ENCODE results near the gene RTP2.
"Not testable (repeated sequence)": the region's sequence is repeated elsewhere in the genome, so short reads cannot be mapped to it uniquely, and the experiment has no call there.

The RTP2 gene

DNA sequence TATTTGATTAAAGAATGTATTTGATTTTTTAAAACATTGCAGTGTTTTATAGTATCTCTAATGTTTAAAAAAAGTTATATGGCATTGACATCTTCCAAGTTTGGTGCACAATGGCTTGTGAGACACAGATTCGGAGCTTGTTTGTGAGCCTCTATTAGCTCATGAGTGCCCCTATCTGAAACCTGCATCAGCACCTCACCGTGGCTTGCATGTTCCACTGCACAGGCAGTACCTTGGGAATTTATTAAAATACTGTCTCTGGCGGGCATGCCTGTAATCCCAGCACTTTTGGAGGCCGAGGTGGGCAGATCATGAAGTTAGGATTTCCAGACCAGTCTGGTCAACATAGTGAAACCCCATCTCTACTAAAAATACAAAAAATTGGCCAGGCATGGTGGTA, 6.8 kb upstream of the RTP2 start:
- DNase-seq = no peak

DNA sequence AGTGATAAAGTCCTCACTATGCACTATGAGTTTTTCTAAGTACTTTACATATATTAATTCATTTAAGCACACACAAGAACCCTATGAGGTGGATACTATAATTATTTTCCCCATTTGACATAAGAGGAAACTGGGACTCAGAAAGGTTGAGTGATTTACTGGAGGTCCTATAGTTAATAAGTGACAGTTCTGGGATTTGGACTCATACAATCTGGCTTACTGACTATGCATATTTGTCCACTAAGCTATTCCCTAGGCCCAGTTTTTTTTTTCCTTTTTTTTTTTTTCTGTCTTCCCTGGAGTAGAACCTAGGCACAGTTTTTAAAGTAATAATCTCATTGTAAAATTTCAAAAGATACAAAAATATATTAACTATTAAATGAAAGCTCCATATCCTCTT, 6.3 kb upstream of the RTP2 start:
- DNase-seq = no peak

DNA sequence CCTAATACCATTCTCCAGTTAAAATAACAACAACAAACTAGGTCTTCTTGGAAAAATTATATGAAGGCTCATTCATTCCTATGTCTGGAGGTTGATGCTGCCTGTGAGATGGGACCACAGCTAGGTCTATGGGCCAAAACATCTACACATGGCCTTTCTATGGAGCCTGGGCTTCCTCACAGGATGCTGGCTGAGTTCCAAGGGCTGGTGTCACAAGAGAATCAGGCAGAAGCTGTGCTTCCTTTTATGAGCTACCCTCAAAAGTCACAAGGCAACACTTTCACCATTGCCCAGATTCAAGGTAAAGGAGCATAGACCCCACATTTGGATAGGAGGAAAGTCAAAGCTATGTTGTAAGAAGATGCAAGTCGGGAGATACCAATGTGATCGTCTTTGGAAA, 4.6 kb upstream of the RTP2 start:
- peak; percentile 56 to 61 for DNase-seq

DNA sequence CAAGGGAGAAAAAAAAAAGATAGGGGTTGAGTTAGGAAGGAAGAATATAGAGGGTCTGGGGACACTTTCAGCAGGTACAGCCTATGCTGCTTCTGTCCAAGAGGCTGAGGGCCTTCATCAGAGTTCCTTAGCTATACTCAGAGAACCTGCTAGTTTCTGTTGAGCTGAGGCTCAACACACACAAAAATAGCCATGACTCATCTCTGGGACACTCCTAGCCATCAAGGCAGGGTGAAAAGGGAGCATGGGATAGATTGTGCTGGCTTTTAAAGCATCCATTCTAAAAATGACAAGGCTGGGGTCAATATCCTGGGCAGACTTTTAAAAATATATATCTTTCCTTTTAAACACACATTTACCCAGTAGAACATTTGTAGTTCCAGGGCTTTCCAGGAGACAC, 2.8 kb upstream of the RTP2 start:
- no peak for DNase-seq

DNA sequence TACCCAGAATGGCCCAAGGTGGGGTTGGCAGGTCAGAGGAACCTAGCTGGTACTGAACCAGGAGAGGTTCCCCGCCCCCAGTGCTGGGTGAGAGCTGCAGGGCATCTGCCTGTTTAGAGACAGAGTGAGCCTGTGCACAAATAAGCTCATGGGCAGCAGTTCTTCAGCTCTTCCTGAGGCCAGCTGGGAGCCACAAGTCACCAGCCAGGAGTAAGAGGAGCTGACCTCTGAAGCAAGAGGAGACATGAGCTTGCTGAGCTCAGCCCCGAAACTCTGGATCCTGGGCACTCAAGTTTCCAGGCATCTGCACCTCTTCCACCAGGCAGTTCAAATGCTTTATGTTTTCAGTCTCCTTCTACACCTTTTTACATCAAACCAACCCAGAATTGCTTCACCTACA, 2.1 kb downstream of the RTP2 start:
- no peak for DNase-seq

DNA sequence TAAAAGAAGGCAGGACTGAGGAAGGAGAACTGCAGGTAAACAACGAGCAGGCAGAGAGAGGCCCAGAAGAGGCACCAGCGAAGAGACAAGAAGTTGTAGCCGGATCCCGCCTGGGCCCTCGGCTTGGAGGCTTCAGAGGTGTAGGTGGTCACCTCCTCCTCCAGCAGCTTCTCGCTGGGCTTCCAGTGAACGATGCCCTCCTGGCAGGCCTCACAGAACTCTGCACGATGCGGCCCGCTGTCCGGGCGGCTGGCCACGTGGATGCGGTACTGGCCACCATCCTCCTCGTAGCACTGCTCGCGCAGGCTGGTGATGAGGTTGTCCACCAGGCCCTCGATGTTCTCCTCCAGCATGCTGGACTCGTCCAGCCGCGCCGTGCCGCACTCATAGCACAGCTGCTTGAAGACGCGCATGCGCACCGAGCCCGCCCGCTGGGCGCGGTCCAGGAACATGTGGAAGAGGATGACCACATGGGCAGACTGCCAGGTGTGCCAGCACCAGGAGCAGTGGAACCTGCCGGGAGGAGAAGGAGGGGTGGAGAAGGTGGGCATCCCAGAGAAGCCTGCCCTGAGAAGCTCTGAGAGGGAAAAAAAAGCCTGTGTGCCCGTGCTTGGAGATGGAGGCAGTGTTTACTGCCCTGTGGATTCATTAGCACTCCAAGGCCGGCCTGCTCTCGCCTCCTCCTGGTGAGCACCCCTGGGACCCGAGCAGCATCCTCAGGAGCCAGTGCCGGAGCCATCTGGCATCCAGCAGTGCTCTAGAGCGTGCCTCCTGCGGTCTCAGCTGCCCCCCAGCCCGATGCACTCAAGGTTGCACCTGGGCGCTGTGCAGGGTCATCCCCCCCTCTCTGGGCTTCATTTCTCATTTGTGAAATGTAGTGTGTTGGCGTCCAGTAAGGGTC, 3.6 kb downstream of the RTP2 start:
- DNase-seq = no peak

DNA sequence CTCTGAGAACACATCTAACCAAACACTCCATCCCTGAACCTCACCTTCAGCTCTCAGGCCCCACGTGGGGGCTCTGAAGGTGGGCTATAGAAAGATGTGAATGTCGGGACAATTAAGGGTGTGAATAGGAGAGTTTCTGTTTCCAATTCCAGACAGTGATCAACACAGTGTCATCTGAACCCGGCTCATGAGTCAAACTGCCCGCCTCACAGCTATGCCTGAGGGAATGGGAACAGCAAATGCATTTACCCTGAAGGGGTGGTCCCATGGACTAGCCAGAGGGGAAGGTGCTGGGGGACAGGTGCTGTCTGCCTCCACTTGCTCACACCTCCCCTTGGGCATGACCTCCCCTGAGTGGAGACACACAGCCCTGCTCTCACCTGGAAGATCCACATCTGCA, 6.3 kb downstream of the RTP2 start:
- DNase-seq = no peak

DNA sequence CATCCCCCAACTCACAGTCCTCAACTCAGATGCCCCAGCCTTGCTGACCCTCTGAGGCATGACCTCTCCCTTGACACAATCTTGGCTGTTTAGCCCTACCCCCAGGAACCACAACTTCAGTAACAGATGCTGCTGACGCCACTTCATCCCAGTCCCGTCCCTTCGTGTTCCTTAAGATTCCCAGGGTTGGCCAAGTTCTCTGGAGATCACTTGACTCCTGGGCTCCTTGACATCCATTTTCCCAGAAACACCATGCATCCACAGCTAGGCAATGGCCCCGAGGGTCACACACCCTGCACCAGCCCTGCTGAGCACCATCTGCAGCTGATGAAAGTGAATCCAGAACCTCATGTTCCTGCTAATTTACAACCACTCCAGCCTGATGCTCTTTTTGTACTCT, 6.9 kb downstream of the RTP2 start:
- no peak for DNase-seq

DNA sequence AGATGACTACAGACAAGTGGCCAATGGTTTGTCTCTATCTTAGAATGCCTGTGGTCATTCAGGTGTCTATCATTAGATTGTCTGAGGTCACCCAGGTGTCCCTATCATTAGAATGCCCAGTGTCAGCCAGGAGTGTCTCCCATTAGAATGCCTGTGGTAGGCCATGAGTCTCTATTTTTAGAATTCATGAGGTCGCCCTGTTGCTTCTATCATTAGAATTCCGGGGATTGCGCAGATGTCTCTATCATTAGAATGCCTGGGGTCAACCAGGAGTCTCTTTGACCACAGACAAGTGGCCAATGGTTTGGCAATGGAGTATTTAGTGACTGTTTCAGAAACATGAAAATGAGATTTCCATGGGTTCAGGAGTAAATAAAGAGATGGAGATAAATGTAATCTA, 7.6 kb downstream of the RTP2 start:
- DNase-seq = no peak

DNA sequence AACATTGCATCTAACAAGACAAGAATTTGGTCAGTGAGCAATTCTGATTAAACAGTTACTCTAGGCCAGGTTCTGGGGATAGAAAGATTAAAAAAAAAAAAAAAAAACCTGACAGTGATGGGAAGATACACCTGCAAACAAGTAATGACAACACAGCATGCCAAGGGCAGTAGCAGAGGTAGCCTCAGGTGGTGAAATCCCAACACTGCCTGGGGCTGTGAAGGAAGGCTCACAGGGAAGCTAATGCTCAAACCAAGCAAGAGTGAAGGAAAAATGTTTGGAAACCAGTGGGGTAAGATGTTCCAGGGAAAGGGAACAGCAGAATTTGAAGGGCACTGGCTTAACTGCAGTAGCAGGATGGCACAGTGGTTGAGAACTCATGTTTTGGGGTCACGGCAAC, 8.9 kb downstream of the RTP2 start:
- DNase-seq = no peak

DNA sequence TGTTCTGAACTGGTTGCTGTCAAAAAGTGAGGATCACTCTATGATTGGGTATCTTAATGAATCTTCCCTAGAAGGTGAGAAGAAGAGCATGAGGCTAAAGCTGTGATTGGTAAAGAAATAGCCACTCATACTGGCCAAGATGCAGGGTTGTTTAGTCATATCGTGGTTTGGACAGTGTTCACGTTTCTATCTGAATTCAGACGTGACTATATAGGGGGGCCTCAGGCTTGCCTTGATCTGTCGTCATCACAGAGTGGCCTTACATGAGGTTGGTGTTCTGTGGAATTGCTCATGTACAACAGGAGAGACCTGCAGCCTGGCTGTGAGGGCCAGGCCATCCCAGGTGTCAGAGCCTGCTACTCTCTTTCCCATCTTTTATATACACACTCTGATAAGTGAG, 12.4 kb downstream of the RTP2 start:
- DNase-seq = no peak

DNA sequence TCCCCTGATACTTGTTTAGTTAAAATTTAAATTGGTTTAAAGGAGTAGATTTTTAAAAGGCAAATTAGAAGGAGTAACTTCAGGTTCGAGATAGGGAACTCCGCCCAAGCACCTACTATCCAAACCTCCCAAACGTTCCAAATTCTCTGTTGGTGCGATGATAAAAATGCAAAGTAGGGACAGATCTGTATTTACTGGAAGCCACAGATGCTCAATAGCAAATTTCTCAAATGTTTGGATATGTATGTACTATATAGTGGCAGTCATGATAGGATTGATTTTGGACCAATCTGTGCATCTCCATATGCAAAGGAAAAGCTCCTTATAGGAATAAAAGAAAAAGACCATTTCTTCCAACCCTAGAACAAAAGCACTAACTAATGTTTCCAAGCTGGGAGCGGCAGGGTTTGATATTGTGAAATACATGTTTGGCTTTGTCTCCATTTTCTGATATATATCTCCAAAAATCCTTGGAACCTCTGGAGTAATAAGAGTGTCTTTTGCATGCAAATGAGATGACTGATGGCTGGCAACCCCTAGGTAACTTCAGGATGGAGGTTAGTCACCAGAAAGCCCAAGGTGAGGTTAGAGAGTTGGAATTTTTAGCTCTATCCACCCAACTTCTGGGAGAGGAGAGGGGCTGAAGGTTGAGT, 15.6 kb downstream of the RTP2 start:
- no peak for DNase-seq

DNA sequence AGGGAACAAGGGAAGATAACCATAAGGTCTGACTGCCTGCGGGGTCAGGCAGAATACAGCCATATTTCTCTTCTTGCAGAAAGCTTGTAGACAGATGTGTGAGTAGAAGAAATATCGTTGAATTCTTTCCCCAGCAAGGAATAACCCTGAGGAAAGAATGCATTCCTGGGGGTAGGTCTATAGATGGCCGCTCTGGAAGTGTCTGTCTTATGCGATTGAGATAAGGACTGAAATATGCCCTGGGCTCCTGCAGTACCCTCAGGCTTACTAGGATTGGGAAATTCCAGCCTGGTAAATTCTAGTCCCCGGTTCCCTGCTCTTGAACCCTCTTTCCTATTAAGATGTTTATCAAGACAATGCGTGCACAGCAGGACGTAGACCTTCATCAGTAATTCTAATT, 16.4 kb downstream of the RTP2 start:
- DNase-seq = no peak

DNA sequence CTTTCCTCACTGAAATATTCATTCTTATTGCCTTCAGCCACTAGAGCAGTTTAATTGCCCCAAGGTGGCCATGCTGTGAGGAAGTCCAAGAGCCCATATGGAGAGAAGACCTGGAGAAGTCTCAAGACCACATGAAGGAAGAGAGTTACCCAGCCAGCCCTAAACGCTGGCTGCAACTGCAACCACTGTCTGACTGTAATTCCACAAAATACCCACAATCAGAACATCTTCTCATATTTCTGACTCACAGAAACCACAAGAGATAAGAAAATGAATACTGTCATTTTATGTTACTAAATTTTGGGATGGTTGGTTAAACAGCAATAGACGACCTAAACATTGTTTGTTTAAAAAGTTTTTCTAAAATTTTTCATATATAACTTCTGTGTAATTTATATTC, 17.5 kb downstream of the RTP2 start:
- DNase-seq = peak in 1 of 2 experiments; percentile 7

DNA sequence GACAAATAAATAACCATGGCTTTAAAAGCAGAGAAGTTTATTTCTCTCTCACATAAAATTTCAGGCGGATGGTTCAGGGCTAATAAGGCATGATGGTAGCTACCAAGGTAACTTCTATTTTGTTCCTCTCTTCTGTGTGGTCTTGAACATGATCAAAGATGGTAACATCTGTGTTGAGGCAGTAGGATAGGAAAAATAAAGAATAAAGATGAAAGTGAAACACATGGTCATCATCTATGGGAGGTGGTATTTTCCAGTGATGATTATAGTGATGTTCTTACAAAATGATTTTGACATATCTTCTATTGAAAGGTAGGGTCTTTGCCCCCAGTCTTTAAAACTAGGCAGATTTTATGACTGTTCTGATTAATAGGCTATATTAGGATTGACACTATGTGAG, 17.9 kb downstream of the RTP2 start:
- DNase-seq = no peak

DNA sequence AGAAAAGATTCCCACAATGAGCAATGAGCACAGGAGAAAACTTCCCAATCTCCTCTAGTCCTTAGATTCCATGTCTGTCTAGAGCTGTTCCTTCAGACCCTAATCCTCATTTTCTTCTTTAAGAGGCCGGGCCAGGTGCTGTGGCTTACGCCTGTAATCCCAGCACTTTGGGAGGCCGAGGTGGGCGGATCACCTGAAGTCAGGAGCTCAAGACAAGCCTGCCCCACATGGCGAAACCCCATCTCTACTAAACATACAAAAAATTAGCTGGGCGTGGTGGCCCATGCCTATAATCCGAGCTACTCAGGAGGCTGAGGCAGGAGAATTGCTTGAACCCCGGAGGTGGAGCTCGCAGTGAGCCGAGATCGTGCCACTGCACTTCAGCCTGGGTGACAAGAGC, 20.6 kb downstream of the RTP2 start:
- DNase-seq = not testable (repeated sequence)

DNA sequence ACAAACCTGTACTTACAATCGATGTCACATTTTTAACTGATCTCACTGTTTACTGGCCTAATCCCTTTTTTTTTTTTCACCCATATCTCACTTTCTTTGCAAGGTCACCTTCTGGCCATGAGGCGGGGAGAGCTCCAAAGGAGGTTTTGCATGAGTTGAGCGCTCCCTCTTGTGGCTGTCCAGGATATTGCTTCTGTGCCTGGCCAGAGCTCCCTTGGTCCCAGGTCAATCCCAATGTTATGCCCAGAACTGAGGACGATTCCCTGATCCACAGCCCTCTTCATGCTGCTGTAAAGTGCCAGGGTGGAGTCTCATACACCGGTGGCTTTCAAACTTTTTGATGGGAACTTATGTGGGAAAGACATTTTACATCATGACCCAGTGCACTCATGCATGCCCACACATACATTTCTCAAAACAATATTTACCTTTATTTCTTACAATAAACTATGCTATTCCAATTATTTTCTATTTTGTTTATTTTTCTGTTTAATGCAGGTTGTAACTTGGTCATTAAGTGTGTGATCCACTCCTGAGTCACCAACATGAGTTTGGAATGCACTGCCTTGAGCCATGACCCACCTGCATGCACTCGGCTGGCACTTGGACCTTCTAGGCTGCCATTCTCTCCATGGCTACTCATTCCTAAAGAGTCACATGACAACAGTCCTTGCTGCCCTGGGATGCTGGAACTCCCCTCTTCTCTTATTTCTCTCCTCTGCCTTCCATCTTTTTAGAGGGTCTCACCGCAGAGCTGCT, 22.5 kb downstream of the RTP2 start:
- DNase-seq = peak; percentile 67 to 69

DNA sequence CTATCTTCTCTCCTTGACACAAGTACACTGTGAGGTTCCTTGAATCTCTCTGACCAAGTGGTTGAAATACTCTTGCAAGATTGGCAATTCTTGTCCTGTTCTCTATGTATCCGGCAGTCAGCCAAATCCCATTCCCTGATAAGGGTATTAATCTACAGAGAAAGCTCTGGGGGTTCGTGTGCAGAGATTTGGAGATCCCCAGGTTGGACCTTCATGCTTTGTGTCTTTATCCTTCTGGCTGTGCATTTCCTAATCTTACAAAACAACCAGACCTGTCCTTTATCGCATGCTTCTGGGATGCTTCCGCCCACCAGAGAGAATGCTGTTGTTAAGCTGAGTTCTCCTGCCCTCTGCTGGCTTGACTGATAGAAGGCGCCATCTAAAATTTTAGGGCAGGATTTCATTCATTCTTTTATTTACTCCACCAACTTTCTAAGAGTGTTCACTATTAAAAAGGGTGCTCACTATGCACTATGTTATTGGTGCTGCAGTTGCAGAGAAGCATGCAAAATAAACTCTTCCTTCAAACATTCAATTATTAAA, 23.6 kb downstream of the RTP2 start:
- DNase-seq = peak; percentile 78

DNA sequence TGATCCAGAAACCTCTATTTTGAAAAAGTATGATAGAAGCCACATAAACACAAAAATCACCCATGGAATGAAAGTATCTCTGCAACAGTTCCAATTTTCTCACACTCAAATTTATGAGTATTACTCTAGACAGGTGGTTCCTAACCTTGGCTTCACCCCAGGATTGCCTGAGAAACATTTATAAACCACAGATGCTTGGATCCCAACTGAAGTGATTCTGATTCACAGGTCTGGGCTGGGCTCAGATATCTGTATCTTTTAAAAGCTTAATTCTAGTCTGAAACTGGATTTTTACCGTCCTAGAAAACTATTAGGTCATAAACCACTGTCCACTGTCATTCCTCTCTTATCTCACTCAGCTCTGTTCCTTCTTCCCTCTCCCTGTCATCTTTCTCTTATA, 24.8 kb downstream of the RTP2 start:
- DNase-seq = no peak

DNA sequence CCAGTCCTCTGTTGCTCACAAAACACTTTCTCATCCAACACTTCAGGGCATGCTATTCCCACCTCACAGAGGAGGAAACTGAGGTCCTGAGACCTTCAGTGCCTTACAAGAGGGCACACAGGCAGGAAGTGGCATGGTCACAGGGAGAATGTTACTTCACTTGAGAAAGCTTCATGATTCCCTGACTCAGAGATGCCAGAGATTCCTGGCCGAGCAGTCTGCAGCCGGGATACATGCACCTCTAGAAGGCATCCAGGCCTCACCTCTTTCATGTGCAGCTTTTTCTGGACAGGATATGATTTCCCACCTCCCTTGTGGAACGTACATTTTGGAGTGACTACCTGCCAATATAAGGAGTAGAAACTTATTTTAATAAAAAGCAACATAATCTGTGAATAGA, 29.3 kb downstream of the RTP2 start:
- DNase-seq = no peak

DNA sequence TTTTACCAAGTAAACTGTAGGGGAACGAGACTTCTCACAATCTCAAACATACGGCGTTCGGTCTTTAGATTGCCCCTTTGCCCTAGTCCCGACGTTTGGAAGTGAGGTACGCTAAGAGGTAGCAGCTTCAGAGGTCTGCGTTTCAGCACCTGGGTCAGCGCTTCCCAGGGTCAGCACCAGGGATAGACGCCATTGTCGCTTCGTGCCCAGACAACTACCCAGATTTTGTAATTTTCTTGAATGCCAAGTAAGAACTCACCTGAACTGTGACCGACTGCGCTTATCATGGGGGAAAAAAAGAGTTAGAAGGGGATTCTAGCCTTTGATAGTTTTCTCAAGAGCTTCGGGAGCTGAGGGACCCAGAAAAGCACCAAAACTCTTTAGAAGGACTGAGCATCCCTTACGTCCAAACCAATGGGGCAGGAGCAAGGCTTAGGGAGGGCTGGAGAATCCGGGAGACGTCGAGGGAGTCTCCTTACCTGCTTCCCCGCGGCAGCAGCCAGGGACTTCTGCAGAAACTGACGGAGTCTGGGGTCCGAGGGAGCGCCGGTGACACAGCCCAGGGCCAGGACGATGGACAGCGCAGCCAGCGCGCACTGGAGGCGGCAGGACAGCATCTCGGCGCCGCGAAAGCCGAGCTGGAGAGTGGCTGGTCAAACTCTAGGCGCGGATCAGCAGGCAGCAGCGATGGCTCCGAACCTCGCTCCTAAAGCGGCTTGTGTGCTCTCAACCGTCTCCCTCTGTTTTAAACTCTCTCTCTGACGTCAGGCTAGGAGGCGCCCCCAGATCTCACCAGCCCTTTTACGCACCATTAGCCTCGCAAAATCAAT, 32.5 kb downstream of the RTP2 start, which contains the start of gene SST:
Gene SST (minus strand): TSS at position 720 of the 830 bp plus-strand sequence. CDS start 103 bp downstream, at position 617.
- DNase-seq = peak; percentile 49 to 55

DNA sequence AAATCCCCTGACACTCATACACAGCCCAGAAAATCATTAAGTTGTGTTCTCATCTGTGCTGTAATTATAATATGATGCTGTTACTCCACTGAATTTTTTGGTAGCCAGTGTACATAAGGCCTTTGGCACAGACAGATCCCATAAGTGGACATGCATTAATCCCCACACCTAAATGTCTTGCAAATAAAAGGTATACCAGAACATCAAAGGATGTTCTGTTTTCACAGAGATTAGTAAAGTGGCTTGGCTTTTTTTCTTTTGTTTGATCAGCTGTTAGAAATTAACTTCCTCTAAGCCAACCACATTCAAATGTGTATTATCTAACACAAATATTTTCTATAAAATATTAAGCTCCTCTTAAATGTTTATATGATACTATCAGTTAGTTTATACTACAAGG, 34.8 kb downstream of the RTP2 start:
- no peak for DNase-seq
